Stimulated activated CD8-positive, alpha-beta memory T cell treated with anti-CD3 and anti-CD28 coated beads, Interleukin-7, amount 100 ng/mL, for 48 hours (primary cell): ENCODE results near the gene NTSR1.

ENCODE experiments used
- DNase-seq, 2 donors: peaks; one replicate each; pipeline ENCODE4 v3.0.0-alpha.2; 2020; ENCODE audit warnings: low read depth in 1 of 2; ENCODE audit errors: extremely low read depth in 1 of 2

NTSR1 gene

DNA sequence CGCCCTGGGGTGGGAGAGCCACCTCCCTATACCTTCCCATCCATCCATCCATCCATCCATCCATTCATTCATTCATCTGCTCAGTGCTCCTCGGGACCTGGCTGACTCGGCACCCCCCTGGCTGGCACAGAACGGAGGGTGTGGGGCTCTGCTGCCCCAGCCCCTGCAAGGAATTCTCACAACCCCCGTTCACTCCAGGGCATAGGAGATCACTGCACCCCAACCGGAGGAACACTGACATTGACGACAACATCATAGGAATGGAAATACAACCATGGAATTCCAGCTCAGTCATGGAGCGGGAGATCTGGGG, 59.6 kb downstream of the NTSR1 start:
- DNase-seq, result no peak

- DNase-seq, result no peak
These were observed 60.1 kb downstream of the NTSR1 start for GRCh38 chr20:62768551-62769287.

- no peak for DNase-seq
These were observed 60.9 kb downstream of the NTSR1 start for GRCh38 chr20:62769346-62770071.

GRCh38 chr20:62770111-62770910, 61.7 kb downstream of the NTSR1 start:
- no peak for DNase-seq

DNA sequence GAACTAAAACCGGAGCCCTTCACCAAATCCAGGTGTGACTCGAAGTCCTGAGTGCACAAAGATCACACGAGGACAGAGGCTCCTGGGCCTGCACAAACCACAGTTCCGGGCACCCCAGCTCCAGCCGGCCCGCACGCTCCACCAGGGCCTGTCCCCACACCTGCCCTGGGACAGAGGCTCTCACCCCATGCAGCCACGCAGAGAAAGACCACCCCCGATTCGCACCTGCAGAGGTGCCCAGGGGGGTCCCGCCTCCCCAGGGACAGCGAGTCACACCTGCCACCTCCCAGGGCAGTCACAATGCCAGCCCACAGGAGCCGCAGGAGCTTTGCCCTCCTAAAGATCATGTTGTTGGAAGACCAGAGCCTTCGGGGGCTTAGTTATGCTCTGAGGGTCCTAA, 62.3 kb downstream of the NTSR1 start:
- DNase-seq, result no peak

- DNase-seq, result no peak
These were observed 62.9 kb downstream of the NTSR1 start for GRCh38 chr20:62771396-62772102.

GRCh38 chr20:62772103-62772611, 63.5 kb downstream of the NTSR1 start:
- DNase-seq, result no peak

DNA sequence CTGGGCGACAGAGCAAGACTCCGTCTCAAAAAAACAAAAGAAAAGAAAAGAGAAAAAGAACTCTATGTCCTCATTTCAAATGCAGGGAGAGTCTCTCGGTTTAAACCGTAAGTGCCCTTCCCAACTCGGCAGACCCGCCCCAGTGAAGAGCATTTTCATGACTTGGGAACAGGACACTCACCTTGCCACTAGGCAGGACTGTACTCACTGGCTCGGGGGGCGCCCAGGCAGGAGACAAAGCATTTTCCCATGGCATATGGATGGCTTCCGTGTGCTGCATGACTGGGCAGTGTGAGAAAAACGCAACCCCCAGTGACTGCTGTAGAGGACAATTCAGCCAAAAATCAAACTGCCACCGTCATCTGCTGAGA, 64.0 kb downstream of the NTSR1 start:
- DNase-seq, result no peak

GRCh38 chr20:62772990-62773844, 64.6 kb downstream of the NTSR1 start:
- DNase-seq, result no peak

DNA sequence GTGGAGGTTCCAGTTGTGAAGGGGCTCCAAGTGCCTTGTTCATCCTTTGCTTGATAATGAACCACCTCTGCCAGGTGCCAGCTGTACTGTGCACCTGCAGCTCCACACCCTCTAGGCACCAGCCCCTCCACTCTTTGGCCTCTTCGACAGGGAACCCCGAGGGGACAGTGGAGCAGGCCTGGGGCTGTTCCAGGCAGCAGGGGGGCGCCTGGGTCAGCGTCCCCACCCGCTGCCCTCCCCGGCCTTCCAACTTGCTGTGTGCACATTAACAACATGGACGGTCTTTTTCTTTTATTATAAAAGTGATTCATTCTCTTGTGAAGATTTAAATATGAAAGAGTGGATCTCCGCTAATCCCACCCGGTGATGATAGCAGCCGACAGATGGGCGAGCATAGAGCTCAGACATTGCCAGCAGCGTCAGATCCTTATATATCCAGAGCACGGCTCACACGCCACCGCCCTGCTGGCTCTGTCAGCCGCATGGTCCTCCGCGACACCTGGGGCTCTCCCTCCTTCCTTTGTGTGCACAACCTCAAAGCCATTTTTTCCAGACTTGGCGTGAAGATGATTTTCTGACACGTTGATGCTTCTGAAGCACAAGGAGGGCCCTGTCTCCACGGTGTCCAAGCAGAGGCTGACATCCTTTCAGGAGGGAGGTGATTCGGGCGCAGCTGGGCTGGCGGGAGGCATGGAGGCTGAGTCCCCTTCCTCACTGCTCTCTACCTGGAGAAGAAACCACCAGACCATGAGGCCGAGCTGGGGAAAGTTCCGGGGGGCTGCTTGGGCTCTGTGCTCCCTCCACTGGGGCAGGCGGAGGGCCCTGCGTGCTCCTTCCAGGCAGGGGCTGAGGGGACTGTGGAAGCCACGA, 65.4 kb downstream of the NTSR1 start:
- DNase-seq, result no peak

DNA sequence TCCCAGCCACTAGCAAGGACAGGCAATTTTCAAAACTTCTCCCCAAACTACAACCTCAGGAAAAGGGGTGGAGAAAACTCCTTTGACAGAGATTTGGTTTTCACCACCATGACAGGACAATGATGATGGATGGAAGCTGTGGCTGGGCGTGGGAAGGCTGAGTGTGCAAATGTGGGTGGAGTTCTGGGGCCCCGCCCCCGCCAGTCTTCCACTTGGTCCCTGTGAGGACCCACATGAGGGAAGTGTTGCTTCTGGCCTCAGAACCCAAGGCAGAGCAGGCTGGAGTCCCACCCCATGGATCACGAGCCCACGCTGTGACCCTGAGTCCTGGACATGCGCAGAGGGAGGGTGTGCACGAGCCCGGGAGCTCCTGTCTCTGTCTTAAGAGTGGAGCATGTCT, 66.1 kb downstream of the NTSR1 start:
- no peak for DNase-seq

DNA sequence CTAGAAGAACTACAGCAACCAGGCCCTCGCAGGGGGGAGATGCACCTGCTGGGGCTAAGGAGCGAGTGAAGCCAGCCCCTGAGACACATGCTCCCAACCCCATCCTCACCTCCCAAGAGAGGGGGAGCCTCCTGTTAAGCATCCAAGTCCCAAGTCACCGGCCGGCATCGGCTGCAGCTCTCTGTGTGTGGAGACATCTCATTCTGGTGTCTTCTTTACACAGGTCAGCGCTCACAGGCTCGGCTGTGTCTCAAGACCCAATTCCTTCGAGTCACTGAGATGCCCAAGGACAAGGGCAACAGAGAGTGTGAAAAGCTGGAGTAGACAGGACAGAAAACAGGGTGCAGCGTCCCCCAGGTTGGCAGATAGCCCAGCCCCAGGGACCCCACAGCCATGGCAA, 66.6 kb downstream of the NTSR1 start:
- DNase-seq, result no peak

- DNase-seq, result no peak
These were observed 67.5 kb downstream of the NTSR1 start for GRCh38 chr20:62776035-62776691.

- peak in 1 of 2 donors; percentile 52 for DNase-seq
These were observed 68.3 kb downstream of the NTSR1 start for GRCh38 chr20:62776692-62777527.

DNA sequence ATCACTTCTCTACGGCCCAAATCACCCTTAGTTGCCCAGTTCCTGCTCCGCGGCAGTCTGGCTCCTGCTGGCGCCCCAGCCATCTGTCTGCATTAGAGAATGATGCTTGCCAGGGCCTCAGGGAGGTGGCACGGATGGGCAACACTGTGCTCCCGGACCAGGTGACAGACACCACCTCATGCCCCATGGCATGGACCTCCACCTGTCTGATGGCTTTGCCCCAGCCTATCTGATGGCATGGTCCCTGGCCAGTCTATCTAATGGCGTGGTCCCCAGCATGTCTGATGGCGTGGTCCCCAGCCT, 68.8 kb downstream of the NTSR1 start:
- DNase-seq, result no peak

- no peak for DNase-seq
These were observed 69.4 kb downstream of the NTSR1 start for GRCh38 chr20:62778058-62778457.

GRCh38 chr20:62778601-62779416, 70.2 kb downstream of the NTSR1 start:
- no peak for DNase-seq
